ENCODE measurements around the gene RPL31. TPM values are rescaled to one million over a fixed set of nuclear protein-coding genes. Genes with fewer than 3 reads are reported as not detected.

The RPL31 gene
- total and polyA plus RNA-seq, 2 donors from 2014 or later, result 1,182 to 2,844 TPM

DNA sequence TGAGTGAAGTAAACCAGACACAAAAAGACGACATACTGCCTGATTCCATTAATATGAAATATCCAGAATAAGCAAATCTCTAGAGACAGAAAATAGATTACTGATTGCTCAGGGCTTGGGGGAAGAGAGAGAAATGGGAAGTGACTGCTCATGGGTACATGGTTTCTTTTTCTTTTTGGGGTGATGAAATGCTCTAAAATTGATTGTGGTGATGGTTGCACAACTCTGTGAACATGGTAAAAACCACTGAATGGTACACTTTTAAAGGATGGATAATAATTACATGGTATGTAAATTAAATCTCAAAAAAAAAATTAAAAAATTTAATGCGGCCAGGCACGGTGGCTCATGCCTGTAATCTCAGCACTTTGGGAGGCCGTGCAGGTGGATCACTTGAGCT is 39.3 kb downstream of the RPL31 start:
- peaks cover 2 to 11% (median 7%) of the 10 kb centered on the region in 3 donors for H3K36me3 ChIP-seq (ENCODE audit: control insufficient read depth in 2 of 3, insufficient read depth in 3 of 3, low read length in 3 of 3)
- no peak for FAIRE-seq

DNA sequence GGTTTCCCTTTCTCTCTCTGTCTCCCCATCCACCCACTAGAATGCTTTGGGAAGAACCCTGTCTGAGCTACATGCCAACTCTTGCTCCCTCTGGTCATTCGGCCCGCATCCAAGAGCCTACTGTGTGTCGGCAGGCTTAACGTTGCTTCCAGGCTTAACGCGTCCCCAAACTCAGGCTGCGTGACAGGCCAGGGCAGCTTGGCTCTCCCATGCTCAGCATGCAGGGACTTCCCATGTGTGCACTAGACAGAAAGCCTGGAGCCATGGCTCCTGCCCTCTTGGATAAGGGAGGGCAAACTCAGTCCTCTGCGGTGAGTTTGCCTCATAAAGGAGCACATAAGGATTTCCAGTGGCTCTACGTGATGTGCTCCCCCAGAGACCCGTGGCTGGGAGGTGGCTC is 43.2 kb downstream of the RPL31 start:
- intact Hi-C loops (cut with DNase I), result no loop called here
- H3K4me1 ChIP-seq (ENCODE audit: control insufficient read depth in 2 of 3, insufficient read depth in 2 of 3, low read depth in 1 of 3, low read length in 3 of 3), result peaks cover 0 to 2% (median 0%) of the 10 kb centered on the region in 3 donors
- H3K4me3 ChIP-seq (ENCODE audit: low read length in 3 of 3), result no peak overlapping the region
- no peaks in the 10 kb centered on the region for H3K27me3 ChIP-seq (ENCODE audit: control insufficient read depth, insufficient read depth, low read length)
- H3K27ac ChIP-seq (ENCODE audit: low read depth in 2 of 2, low read length in 2 of 2), result no peak overlapping the region
- H3K9ac ChIP-seq (ENCODE audit: low read length in 3 of 3), result no peak overlapping the region
- H3K36me3 ChIP-seq (ENCODE audit: control insufficient read depth in 2 of 3, insufficient read depth in 3 of 3, low read length in 3 of 3), result no peaks in the 10 kb centered on the region
- FAIRE-seq (no peak), DNase-seq (no peak)
- H3K9me3 ChIP-seq (ENCODE audit: control insufficient read depth in 2 of 3, insufficient read depth in 1 of 3, low read length in 3 of 3), result no peaks in the 10 kb centered on the region
- TF ChIP-seq, protein P1, sequence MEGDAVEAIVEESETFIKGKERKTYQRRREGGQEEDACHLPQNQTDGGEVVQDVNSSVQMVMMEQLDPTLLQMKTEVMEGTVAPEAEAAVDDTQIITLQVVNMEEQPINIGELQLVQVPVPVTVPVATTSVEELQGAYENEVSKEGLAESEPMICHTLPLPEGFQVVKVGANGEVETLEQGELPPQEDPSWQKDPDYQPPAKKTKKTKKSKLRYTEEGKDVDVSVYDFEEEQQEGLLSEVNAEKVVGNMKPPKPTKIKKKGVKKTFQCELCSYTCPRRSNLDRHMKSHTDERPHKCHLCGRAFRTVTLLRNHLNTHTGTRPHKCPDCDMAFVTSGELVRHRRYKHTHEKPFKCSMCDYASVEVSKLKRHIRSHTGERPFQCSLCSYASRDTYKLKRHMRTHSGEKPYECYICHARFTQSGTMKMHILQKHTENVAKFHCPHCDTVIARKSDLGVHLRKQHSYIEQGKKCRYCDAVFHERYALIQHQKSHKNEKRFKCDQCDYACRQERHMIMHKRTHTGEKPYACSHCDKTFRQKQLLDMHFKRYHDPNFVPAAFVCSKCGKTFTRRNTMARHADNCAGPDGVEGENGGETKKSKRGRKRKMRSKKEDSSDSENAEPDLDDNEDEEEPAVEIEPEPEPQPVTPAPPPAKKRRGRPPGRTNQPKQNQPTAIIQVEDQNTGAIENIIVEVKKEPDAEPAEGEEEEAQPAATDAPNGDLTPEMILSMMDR (IDR thresholded peaks at IDR 0.05; ENCODE audit: borderline replicate concordance, extremely low read depth, insufficient read depth), result no peak

More for the DNA sequence above, 39.3 kb downstream of the RPL31 start:
- no peaks in the 10 kb centered on the region for H3K4me1 ChIP-seq (ENCODE audit: control insufficient read depth in 2 of 3, insufficient read depth in 2 of 3, low read depth in 1 of 3, low read length in 3 of 3)
- H3K4me3 ChIP-seq (ENCODE audit: low read length in 3 of 3), result no peak overlapping the region
- TF ChIP-seq, protein P1 (IDR thresholded peaks at IDR 0.05; ENCODE audit: borderline replicate concordance, extremely low read depth, insufficient read depth), result no peak
- H3K27me3 ChIP-seq (ENCODE audit: control insufficient read depth, insufficient read depth, low read length), result no peaks in the 10 kb centered on the region
- no peak overlapping the region for H3K9ac ChIP-seq (ENCODE audit: low read length in 3 of 3)
- no peak overlapping the region for H3K27ac ChIP-seq (ENCODE audit: low read depth in 2 of 2, low read length in 2 of 2)
- DNase-seq, result no peak
- intact Hi-C loops (cut with DNase I), result no loop called here
- H3K9me3 ChIP-seq (ENCODE audit: control insufficient read depth in 2 of 3, insufficient read depth in 1 of 3, low read length in 3 of 3), result no peaks in the 10 kb centered on the region

DNA sequence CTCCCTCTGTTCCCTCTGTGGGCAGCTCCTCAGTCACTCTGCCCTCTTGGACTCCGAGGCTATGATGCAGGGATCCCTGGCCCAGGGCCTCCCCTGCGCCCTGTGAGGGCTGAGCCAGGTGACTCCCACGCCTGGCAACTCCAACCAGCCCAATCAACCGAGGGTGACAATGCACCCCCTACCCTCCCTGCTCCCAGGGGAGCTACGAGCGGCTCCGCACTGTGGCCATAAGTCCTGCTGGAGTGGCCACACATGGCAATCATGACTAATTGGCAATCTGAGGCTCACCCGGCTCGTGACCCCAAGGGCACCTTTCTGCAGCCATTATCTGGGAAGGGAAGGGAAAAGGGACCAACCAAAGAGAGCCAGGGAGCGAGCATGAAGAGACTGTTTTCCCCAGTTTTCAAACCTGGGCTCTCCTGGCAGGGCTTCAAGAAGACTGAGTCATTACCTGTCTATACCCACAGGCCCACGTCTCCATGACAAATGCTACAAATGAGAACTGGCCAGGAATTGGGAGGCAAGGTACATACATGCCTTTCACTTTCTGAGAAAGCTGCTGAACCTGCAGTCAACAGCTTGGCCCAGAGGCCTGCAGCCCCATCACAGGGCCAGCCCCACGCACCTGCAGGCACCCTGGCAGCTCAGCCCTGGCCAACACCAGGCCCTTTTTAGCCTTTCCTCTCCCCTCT is 45.1 kb downstream of the RPL31 start:
- peak in 4 of 5 donors; percentile 31 to 83 (median 42) for DNase-seq
- no peak for FAIRE-seq

More for the DNA sequence above, 45.1 kb downstream of the RPL31 start:
- no peak overlapping the region for H3K9ac ChIP-seq (ENCODE audit: low read length in 3 of 3)
- H3K4me1 ChIP-seq (ENCODE audit: control insufficient read depth in 2 of 3, insufficient read depth in 2 of 3, low read depth in 1 of 3, low read length in 3 of 3), result peaks cover 0 to 2% (median 0%) of the 10 kb centered on the region in 3 donors
- no peaks in the 10 kb centered on the region for H3K27me3 ChIP-seq (ENCODE audit: control insufficient read depth, insufficient read depth, low read length)
- no peak overlapping the region for H3K4me3 ChIP-seq (ENCODE audit: low read length in 3 of 3)
- no peaks in the 10 kb centered on the region for H3K9me3 ChIP-seq (ENCODE audit: control insufficient read depth in 2 of 3, insufficient read depth in 1 of 3, low read length in 3 of 3)
- H3K27ac ChIP-seq (ENCODE audit: low read depth in 2 of 2, low read length in 2 of 2), result peak overlapping the region; percentile 16 to 35
- intact Hi-C loops (cut with DNase I), result no loop called here
- TF ChIP-seq, protein P1 (IDR thresholded peaks at IDR 0.05; ENCODE audit: borderline replicate concordance, extremely low read depth, insufficient read depth), result no peak
- no peaks in the 10 kb centered on the region for H3K36me3 ChIP-seq (ENCODE audit: control insufficient read depth in 2 of 3, insufficient read depth in 3 of 3, low read length in 3 of 3)

Measured in kidney (tissue), 14 donors.